HG03064 (cell line): ENCODE data around the gene SLC4A2.
"Not testable (repeated sequence)": the region's sequence is repeated elsewhere in the genome, so short reads cannot be mapped to it uniquely, and the experiment has no call there.

Experiments
- ATAC-seq: cut with Tn5 transposase; IDR thresholded peaks from one replicate; pipeline ENCODE4 v1.9.1; 2021; ENCODE audit warnings: low read depth; ENCODE audit not compliant: unreplicated experiment

Gene SLC4A2, protein sequence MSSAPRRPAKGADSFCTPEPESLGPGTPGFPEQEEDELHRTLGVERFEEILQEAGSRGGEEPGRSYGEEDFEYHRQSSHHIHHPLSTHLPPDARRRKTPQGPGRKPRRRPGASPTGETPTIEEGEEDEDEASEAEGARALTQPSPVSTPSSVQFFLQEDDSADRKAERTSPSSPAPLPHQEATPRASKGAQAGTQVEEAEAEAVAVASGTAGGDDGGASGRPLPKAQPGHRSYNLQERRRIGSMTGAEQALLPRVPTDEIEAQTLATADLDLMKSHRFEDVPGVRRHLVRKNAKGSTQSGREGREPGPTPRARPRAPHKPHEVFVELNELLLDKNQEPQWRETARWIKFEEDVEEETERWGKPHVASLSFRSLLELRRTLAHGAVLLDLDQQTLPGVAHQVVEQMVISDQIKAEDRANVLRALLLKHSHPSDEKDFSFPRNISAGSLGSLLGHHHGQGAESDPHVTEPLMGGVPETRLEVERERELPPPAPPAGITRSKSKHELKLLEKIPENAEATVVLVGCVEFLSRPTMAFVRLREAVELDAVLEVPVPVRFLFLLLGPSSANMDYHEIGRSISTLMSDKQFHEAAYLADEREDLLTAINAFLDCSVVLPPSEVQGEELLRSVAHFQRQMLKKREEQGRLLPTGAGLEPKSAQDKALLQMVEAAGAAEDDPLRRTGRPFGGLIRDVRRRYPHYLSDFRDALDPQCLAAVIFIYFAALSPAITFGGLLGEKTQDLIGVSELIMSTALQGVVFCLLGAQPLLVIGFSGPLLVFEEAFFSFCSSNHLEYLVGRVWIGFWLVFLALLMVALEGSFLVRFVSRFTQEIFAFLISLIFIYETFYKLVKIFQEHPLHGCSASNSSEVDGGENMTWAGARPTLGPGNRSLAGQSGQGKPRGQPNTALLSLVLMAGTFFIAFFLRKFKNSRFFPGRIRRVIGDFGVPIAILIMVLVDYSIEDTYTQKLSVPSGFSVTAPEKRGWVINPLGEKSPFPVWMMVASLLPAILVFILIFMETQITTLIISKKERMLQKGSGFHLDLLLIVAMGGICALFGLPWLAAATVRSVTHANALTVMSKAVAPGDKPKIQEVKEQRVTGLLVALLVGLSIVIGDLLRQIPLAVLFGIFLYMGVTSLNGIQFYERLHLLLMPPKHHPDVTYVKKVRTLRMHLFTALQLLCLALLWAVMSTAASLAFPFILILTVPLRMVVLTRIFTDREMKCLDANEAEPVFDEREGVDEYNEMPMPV

DNA sequence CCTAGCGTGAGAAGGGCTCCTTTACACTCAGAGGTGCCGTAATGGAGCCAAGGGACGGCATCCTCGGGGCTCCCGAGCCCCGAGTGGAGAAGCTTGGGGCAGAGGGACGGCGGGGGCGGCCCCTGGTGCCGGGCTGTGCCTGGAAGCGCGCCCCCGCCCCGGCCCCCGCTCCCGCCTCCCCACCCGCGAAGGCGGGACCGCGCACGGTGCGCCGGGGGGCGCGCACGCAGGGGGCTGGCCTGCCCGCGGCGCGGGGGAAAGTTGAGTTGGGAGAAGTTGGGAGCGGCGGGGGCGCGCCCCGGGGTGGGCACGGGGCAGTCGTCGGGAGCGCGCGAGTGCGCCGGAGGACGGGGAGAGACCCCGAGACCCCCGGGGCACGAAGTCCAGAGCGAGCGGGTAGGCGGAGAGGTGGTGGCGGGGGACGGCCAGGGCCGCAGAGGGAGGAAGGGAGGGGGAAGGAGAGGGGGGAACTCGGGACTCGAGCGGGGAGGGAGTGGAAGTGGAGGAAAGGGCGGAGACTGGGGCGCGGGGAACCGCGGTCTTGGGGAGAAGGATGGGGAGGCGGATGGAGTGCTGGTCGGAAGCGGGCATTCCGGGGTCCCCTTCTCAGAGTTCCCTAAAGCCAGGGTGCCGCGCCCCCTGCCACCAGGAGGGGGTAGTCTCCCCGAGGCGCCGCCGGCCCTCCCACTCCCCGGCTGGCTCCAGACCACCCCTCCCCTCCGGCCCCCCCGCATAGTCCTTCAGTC lies at the start of gene SLC4A2:
TSS of gene SLC4A2 (plus strand) at position 223 of the 746 bp plus-strand sequence. CDS start 2,399 bp downstream, outside the sequence.
- ATAC-seq, result peak; percentile 25

- ATAC-seq, result no peak
Observed at GRCh38 chr7:151010037-151010306, 49.4 kb upstream of the SLC4A2 start.

DNA sequence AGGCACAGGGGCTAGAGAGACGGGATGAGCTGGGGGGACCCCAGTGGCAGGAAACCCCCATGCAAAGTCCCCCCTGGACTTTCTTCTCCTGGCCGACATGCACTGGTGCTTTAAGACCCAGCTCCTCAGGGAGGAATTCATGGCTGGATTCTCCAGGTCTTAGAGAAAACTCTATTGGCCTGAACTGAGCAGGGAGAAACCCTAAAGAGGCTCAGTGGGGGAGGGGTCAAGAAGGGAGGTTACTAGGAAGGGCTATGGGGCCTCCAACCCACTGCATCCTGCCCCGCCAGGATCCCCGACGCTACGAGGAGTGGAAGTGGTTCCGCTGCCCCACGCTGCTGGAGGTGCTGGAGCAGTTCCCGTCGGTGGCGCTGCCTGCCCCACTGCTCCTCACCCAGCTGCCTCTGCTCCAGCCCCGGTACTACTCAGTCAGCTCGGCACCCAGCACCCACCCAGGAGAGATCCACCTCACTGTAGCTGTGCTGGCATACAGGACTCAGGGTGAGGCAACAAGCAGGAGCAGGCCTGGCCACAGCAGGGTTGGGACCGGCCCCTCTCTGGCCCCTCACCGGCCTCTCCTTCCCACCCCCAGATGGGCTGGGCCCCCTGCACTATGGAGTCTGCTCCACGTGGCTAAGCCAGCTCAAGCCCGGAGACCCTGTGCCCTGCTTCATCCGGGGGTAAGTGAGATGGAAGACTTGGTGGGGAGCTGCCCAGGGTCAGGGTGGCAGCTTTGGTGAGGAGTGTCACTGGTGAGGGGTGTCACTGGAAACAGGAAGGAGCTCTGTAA lies 48.9 kb upstream of the SLC4A2 start:
- ATAC-seq, result no peak

GRCh38 chr7:151011097-151011409 lies 48.3 kb upstream of the SLC4A2 start:
- ATAC-seq, result no peak

DNA sequence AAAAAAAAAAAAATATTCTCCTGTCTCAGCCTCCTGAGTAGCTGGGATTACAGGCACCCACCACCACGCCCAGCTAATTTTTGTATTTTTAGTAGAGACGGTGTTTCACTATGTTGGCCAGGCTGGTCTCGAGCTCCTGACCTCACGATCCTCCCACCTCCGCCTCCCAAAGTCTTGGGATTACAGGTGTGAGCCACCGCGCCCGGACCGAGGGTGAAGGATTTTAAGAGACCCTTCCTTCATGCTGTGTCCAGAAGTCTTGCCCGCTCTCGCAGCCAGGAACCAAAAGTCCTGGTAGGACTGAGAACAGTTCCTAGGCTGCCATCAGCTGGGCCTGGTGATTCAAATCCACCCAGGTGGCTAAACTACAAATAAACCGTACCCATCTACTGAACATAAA lies 47.8 kb upstream of the SLC4A2 start:
- not testable (repeated sequence) for ATAC-seq

DNA sequence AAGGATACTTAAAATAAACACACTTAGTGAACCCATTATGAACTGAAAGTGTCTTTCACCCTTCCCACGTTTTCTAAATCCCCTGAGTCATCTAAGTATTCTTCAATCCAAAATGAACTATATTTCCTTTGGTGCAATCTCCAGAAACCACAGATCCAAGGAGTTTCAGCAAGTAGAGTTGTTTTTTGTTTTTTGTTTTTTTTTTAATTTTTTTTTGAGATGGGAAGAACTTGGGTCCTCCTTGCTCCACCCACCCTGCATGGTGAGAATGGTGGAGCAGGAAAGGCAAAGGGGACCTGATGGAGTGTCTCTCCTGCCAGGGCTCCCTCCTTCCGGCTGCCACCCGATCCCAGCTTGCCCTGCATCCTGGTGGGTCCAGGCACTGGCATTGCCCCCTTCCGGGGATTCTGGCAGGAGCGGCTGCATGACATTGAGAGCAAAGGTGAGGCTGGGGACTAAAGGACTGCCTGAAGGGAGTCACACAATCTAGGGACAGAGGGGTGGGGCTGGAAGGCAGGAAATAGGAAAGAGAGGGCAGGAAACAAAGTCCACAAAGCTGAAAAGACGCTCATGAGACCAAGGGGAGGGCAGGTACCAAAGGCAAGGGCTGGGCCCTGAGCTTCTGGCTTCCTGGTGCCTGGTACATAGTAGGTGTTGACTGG lies 47.2 kb upstream of the SLC4A2 start:
- no peak for ATAC-seq

- ATAC-seq, result no peak
Observed at GRCh38 chr7:151012911-151013347, 46.5 kb upstream of the SLC4A2 start.

DNA sequence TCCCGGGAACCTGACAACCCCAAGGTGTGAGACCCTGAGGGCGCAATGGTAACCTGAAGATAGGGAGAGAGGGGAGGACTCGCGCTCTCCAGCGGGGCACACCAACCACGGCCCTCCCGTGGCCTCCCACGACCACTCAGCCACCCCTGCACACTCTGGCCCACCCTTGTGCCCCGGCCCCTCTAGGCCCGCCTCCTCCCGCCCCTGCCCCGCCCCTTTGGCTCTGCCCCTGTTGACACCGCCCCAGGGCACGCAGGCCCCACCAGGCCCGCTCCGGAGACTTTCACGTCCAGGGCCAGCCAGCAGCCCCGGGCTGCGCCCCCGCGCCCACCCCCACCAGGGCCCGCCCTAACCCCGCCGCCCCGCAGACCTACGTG lies 46.0 kb upstream of the SLC4A2 start:
- no peak for ATAC-seq

DNA sequence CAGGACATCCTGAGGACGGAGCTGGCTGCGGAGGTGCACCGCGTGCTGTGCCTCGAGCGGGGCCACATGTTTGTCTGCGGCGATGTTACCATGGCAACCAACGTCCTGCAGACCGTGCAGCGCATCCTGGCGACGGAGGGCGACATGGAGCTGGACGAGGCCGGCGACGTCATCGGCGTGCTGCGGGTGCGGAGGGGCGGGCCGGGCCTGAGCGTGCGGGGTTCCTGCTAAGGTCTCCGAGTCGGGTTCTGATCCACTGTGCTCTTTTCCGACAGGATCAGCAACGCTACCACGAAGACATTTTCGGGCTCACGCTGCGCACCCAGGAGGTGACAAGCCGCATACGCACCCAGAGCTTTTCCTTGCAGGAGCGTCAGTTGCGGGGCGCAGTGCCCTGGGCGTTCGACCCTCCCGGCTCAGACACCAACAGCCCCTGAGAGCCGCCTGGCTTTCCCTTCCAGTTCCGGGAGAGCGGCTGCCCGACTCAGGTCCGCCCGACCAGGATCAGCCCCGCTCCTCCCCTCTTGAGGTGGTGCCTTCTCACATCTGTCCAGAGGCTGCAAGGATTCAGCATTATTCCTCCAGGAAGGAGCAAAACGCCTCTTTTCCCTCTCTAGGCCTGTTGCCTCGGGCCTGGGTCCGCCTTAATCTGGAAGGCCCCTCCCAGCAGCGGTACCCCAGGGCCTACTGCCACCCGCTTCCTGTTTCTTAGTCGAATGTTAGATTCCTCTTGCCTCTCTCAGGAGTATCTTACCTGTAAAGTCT lies 45.5 kb upstream of the SLC4A2 start:
- no peak for ATAC-seq

DNA sequence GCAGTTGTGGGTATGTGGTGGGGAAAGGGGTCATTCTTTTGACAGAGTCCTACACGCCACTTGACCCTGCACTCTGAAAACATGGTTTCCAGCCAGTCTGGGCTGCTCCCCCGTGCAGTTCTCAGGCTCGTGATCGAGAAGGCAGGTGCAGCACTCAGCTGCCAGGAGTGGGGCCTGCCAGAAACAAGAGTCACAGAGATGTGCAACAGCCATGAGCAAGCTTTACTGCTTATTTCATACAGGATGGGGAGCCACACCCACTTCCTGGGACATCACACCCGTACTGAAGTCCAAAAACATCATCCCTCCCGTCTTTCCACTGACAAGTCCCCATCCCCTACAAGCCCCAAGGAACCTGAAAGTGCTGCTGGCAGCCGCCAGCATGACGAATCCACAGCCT lies 44.4 kb upstream of the SLC4A2 start:
- ATAC-seq, result no peak

DNA sequence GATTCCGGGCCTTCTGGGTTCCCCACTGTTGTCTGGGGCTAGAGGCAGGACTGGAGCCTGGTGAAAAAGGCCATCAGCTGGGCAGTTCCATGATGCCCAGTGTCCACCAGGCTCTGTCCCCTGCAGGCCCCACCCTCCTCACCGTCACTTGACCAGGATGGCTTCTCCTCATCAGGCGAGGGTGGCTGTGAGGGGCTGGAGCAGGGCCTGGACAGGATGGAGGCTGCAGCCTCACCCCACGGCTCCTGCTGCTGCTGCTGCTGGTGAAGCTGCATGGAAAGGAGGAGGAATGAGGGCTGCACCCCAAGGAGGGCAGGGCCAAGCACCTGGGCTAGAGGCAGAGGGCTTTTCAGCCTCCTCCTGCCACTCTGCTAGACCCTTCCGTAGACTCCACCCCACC lies 43.4 kb upstream of the SLC4A2 start:
- no peak for ATAC-seq

- ATAC-seq, result no peak
Observed at GRCh38 chr7:151016505-151016904, 42.9 kb upstream of the SLC4A2 start.

- no peak for ATAC-seq
Observed at GRCh38 chr7:151016942-151017341, 42.4 kb upstream of the SLC4A2 start.

DNA sequence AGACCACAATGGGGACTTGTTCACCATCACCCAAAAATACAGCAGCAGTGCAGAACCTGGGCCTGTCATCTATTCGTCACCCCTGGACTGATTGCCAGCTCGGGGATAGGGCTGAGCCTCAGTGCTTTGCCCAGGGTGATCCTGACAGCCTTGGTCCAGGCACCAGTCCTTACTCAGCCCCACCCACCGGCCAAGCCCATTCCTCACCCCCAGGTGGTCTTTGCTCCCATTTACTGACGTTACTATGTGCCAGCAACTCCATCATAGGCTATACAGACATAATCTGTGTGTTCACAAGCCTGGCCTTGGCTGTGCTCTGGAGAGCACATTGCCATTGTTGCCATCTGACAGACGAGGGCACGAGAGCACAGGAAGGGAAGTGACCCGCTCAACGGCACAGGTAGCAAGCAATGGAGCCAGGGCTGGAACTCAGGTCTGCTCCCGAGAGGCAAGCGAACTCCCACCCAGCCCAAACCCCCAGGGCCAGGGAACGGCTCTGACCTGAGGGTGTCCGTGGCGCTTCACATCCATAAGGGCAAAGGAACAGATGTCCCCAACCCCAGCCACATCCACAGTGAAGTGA lies 41.9 kb upstream of the SLC4A2 start:
- ATAC-seq, result no peak

GRCh38 chr7:151017953-151018420 lies 41.4 kb upstream of the SLC4A2 start:
- ATAC-seq, result no peak

DNA sequence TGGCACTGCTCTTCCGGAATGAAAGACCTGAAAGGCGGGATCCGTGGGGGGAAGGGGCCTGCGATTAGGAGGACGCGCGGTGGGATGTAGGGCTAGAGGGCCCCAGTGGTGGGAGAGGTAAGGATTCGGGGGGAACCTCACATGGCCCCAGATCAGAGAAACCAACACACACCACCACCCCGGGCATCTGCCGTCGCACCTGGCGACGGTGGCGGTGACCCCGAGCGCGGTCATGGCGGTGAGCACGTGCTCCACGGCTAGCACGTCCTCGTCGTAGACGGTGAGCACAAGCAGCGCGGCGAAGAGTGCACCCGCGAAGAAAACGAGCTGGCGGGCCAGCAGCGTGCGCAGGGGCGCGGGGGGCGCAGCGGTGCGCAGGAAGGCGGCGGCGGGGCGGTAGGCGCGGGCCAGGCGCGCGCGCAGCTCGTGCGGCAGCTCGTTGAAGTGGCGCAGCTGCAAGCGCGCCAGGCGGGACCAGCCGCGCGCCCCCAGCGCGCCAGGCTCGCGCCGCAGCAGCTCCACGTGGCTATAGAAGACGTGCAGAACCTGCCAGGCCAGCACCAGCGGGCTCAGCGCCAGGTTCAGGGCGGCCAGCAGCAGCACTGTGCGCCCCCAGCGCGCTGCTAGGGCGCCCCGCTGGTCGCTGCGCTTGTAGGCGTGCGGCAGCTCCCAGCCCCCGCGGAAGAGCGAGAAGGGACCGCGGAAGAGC lies 40.8 kb upstream of the SLC4A2 start:
- no peak for ATAC-seq

DNA sequence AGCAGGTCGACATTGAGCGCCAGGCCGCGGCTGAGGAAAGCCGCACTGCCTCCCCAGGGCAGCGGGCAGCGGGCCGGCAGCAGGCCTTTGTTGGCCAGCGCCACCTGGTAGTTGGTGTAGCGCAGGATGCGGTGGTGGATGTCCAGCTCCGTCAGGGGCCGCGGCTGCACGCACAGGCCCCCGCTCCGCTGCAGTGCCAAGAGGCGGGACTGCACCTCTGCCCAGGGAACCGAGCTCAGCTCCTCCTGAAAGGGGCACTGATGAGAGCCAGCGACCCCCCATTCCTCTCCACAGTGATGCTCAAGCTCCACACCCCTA lies 40.3 kb upstream of the SLC4A2 start:
- ATAC-seq, result no peak

- no peak for ATAC-seq
Observed at GRCh38 chr7:151020231-151020630, 39.2 kb upstream of the SLC4A2 start.
